IPS DF 4.7 (cell line): ENCODE data around the gene AKAP13.
"Not testable (repeated sequence)": the region's sequence is repeated elsewhere in the genome, so short reads cannot be mapped to it uniquely, and the experiment has no call there.

Experiments
- DNase-seq: peaks from one replicate; pipeline ENCODE4 v3.0.0-alpha.2; 2013; ENCODE audit warnings: low spot score; ENCODE audit errors: extremely low read depth

Gene AKAP13

DNA sequence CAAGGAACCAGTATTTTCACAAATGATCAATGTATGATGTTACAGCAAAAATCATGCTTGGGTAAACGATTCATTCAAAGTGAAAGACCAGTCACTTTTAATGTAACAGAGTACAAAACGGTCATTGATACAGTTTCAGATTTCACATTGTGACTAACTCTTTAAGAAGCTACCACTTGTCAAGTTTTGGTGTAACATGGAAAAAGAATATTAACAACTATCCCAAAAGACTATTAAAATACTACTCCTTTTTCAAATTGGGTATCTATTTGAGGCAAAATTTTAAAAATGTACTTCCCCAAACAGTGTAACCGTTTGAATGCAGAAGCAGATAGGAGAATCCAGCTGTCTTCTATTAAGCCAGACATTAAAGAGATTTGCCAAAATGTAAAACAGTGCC is 31.7 kb downstream of the AKAP13 start:
- no peak for DNase-seq

GRCh38 chr15:85412956-85413854 is 32.8 kb downstream of the AKAP13 start:
- no peak for DNase-seq

DNA sequence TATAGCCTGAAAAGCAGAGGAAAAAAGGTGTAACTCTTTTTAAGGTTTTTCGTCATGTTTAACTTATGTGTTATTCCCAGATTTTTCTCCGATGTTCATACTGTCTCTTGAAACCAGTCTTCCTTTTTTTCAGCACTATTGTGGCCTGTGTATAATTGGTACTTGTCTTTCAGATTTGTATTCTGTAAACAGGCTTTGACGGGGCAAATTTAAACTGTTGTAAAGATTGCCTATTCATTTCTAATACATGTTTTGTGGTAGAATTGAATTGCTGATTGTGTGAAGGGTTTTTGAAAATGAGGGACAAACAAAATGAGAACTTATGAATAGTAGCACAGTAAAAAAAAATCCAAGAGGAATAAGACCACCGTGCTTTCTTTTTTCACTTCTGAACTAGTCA is 33.6 kb downstream of the AKAP13 start:
- no peak for DNase-seq

GRCh38 chr15:85414495-85414894 is 34.1 kb downstream of the AKAP13 start:
- DNase-seq = no peak

- DNase-seq = no peak
Measured at GRCh38 chr15:85414991-85415390, 34.6 kb downstream of the AKAP13 start.

DNA sequence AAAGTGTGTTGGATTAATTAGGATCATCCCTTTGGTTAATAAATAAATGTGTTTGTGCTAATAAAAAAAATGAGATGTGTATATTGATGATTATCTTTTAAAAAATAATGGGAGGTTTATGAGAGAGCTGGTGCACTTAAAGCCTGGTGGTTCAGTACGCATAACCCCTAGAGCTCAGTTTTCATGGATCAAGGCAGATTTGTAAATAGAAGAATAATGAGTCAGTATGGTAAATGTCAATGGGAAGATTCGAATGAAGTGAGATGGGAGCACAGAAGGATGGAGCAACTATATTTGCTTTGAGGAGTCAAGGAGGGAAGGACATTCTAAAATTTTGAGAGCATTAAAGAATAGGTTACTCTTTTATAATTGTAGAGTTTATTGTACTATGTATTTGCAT is 35.4 kb downstream of the AKAP13 start:
- DNase-seq = no peak

GRCh38 chr15:85417276-85417675 is 36.9 kb downstream of the AKAP13 start:
- no peak for DNase-seq

GRCh38 chr15:85419161-85419560 is 38.8 kb downstream of the AKAP13 start:
- no peak for DNase-seq

- no peak for DNase-seq
Measured at GRCh38 chr15:85421116-85421925, 40.9 kb downstream of the AKAP13 start.

GRCh38 chr15:85422607-85423006 is 42.2 kb downstream of the AKAP13 start:
- no peak for DNase-seq

GRCh38 chr15:85423256-85423655 is 42.9 kb downstream of the AKAP13 start:
- no peak for DNase-seq

DNA sequence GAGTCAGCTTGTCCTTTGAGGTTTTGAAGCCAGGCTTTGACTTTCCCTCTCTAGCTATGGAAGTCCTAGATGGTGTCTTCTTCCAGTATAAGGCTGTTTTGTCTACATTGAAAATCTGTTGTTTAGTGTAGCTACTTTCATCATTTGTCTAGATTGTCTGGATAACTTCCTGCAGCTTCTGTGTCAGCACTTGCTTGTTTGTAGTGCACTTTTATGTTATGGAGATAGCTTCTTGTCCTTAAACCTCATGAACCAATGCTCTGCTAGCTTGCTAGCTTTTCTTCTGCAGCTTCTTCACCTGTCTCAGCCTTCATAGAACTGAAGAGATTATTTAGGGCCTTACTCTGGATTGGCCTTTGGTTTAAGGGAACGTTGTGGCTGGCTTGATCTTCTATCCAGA is 43.8 kb downstream of the AKAP13 start:
- DNase-seq = no peak

- DNase-seq = no peak
Measured at GRCh38 chr15:85426481-85426880, 46.1 kb downstream of the AKAP13 start.

DNA sequence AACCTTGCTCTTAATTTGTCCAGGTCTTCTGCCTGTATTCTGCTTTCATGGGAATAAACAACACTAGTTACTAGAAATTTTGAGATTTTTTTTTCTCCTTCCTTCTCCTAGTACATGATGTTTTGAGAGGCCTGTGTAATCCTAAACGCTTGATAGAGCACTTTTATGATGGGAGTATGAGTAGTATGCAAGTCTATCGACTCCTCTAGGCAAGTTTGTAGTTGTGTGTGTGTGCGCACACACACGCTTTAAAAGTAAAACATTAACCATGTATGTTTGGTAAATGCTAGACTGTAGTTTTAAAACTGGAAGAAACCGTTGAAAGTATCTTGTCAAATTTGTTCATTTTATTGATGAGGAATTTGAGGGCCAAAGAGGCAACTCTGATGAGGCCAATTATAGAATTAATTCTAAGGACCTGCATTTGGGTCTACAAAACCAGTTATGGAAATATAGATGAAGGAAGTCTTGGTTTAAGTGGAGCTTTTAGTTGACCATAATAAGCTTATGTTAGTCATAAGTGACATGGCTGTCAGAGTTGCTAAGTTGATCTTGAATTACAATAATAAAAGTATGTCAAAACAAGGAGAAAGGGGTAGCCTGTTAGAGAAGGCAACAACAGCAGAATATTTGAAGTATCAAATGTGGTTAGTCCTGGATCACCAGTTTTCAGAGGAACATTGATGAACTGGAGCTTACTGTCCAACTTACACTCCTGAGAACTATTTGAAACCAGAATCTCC is 47.1 kb downstream of the AKAP13 start:
- DNase-seq = no peak

- no peak for DNase-seq
Measured at GRCh38 chr15:85429522-85429921, 49.1 kb downstream of the AKAP13 start.

- no peak for DNase-seq
Measured at GRCh38 chr15:85430406-85431204, 50.2 kb downstream of the AKAP13 start.

DNA sequence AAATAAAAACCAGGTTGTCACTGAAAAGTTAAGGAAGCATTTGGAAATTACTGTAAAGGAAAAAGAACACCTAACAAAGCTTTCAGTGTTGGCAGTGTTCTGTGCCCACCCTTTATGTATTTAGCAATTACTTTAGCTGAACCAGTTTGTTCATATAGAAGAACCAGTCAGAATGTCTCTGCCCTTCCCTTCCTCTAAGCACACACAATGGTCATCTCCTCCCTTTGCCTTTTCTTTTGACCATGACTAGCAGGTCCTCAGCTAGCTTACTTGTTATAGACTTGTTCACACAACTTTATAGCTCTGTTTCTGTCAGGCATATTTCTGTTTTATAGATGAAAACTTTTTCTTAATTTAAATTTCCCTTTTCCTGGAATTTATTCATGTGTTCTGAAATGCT is 59.6 kb downstream of the AKAP13 start:
- DNase-seq = no peak

- DNase-seq = no peak
Measured at GRCh38 chr15:85440451-85440850, 60.0 kb downstream of the AKAP13 start.

GRCh38 chr15:85441854-85442253 is 61.5 kb downstream of the AKAP13 start:
- DNase-seq = not testable (repeated sequence)

DNA sequence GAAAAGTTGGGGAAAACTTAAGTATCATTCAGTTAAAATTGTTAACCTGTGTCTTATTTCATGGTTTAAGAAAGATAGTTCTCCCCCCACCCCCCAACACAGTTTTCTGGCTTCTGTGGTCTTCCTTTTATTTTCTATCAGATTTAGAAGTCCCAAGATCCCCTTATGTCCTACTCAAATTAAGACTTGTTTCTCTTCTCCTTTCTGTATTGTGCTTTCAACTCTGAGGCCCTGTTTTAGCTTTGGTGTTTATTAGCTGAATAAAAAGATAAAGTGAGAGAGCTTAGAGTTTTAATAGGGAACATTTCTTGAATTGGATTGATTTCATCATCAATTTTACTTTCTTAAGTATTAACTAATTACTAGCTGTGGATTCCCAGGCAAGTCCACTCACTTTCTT is 62.6 kb downstream of the AKAP13 start:
- DNase-seq = no peak

DNA sequence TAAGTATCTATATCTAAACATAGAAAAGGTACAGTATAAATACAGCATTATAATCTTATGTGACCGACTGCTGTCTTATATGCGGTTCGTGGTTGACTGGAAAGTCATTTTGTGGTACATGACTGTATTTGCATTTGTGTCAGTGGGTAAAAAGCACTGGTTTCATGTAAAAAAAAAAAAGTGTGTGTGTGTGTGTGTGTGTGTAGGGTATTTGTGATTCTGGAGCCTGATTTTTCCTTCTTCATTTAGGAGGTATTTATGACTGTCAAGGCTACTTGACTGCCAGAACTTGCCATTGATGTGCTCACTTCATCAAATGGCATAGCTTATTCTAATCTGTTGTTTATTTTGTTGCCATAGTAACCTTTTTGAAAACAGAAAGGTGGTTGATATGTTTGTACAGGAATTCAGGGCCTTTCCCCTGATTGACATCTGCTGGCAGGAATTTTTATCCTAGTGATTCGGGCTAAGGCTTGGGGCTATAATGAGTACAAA is 63.2 kb downstream of the AKAP13 start:
- no peak for DNase-seq
